Measurements from ENCODE around the gene TMPRSS3. TPM values are rescaled to one million over a fixed set of nuclear protein-coding genes. Genes with fewer than 3 reads are reported as not detected.

Gene TMPRSS3
- total RNA-seq, 8 experiments from 2014 or later: 0.07 to 0.33 (median 0.14) TPM; not detected in 1

DNA sequence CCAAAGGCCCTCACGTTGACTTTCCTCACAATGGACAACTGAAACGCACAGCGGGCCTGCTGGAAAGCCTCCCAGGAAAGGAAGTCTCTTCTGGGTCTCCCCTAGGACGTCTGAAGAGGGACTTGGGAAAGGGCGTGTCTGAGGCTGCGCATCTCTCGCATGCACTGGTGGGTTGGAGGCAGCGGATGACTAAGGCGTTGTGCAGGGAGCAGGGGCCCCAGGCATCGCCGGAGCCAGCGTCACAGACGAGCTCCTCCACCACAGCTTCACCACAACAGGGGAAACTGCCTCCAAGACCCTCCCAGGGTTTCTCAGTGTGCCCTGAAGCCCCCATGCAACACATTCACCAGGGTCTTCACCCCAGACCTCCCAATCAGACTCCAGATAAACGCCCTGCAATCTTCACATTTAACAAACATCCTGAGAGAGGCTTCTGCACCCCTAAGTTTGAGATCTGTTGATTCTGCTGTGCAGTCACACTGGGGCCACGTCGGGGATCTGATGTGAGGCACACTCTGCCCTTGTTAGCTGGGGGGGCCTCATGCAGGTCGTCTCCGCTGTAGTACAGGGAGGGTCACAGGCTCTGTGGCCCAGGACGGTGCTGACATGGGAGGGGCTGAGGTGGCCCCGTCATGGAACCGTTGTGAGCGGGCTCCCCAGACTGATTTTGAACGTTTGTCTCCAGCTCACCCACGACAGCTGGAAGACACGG lies 22.5 kb downstream of the TMPRSS3 start:
- 50 to 89% (median 79%) methylated on average over 2 to 7 of the region's 25 CpGs; no CpG with 5 or more reads in 4 of the 10 experiments for WGBS, 10 experiments
- in situ Hi-C loops (cut with MboI; ENCODE audit: low pct_unique_long_range_greater_than_20kb in 2 of 9, low sequenced_read_pairs in 9 of 9, unreplicated experiment in 9 of 9): loop anchor here in 1 of 9 experiments (25.0 kb wide), 1 partner anchor 89 kb away; no protein-coding TSS in a partner anchor
- no peak overlapping the region for H3K4me3 ChIP-seq
- no peak for ATAC-seq (replicated peaks in 6 of 8)
- peaks cover 0 to 2% of the 10 kb centered on the region in 2 donors for H3K4me1 ChIP-seq (replicated peaks in 1 of 2)
- no peak overlapping the region for H3K27ac ChIP-seq

DNA sequence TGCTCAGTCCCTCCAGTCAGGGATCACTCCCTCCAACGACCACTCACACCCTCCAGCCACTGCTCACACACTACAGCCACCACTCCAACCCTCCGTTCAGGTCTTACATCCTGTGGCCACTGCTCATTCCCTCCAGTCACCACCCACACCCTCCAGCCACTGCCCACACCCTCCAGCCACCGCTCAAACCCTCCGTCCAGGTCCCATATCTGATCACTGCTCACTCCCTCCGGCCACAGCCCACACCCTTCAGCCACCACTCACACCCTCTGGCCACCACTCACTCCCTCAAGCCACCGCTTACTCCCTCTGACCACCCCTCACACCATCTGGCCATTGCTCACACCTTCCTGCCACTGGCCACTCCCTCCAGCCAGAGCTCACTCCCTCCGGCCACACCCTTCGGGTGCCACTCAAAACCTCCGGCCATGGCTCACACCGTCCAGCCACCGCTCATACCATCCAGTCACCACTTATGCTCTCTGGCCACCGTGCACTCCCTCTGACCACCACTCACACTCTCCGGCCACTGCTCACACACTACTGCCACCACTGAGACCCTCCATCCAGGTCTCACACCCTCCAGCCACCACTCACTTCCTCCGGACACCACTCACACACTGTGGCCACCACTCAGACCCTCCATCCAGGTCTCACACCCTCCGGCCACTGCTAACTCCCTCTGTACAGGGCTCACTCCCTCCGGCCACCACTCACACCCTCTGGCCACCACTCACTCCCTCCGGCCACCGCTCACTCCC lies 24.8 kb downstream of the TMPRSS3 start:
- H3K27ac ChIP-seq: no peak overlapping the region
- no peak overlapping the region for H3K4me3 ChIP-seq
- 57 to 100% (median 70%) methylated on average over 1 to 9 of the region's 18 CpGs; no CpG with 5 or more reads in 2 of the 10 experiments for WGBS, 10 experiments
- H3K4me1 ChIP-seq (replicated peaks in 1 of 2): peaks cover 0 to 2% of the 10 kb centered on the region in 2 donors
- in situ Hi-C loops (cut with MboI; ENCODE audit: low pct_unique_long_range_greater_than_20kb in 2 of 9, low sequenced_read_pairs in 9 of 9, unreplicated experiment in 9 of 9): loop anchor here in 1 of 9 experiments (25.0 kb wide), 1 partner anchor 91 kb away; no protein-coding TSS in a partner anchor
- ATAC-seq (replicated peaks in 6 of 8): peak in 1 of 8 experiments; percentile 43

DNA sequence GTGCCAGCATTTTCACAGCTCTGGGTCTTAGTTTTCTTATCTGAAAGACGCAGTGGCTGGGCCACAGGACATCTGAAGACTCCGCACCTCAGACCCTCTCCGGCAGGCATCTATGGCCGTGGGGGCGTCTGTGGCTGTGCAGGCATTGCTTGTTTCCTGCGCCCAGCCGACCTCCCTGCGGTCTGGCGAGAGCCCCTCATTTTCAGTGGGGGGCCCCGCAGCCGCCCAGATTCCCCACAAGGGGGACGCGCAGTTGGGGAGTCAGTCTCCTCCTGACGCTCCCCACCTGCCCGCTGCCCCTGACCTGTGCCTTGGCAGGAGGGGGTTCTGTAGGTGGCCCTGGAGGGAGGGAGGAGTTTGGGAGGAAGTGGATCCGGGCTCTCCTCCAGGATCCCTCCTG lies 26.0 kb downstream of the TMPRSS3 start:
- ATAC-seq (replicated peaks in 6 of 8): no peak
- Histone ChIP-seq H3K27ac (no peak overlapping the region), H3K4me1 (replicated peaks in 1 of 2) (peaks cover 0 to 2% of the 10 kb centered on the region in 2 donors), H3K4me3 (no peak overlapping the region)
- in situ Hi-C loops (cut with MboI; ENCODE audit: low pct_unique_long_range_greater_than_20kb in 2 of 9, low sequenced_read_pairs in 9 of 9, unreplicated experiment in 9 of 9): loop anchor here in 1 of 9 experiments (25.0 kb wide), 1 partner anchor 92 kb away; no protein-coding TSS in a partner anchor
- WGBS, 10 experiments: 96 to 100% methylated on average over 4 of the region's 16 CpGs; no CpG with 5 or more reads in 8 of the 10 experiments

DNA sequence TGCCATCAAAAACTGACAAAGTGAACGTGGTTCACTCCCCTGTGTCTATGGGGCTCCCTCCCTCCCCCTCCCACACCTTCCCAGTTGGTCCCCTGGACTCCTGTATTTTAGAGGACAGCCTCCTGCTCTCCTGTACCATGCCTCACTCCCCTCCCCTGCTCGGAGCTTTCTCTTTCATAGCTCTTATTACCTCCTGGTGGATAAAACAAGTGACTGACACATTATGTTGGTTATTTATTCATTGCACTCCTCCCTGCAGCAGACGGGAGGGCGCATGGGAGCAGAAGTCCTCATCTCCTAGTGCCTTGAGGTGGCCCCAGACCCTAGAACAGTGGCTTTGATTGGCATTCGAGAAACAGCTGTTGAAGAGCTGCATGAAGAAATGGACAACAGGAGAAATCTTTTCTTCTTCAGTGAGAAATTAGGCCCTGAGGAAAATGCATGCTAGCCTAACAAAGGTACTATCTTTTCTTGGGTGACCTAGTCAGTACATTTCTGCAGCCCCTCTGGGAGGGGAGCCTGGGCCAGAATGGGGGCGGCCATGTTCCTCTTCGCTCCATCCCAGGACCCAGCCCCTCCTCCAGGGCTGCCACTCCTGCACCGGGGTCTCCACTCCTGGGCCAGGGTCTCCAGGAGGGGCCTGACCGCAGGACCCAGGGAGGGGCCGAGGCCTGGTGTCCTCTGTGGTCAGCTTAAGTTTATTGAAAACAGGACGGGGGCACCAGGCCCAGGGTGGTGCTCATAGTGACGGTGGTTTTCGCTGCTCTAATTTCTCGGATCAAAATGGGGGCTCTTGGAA lies 28.3 kb downstream of the TMPRSS3 start:
- peak in 4 of 8 experiments; percentile 14 to 29 (median 21) for ATAC-seq (replicated peaks in 6 of 8)
- H3K27ac ChIP-seq: peak overlapping the region in 1 of 2 donors; percentile 5
- in situ Hi-C loops (cut with MboI; ENCODE audit: low pct_unique_long_range_greater_than_20kb in 2 of 9, low sequenced_read_pairs in 9 of 9, unreplicated experiment in 9 of 9): loop anchor here in 1 of 9 experiments (25.0 kb wide), 1 partner anchor 95 kb away; no protein-coding TSS in a partner anchor
- WGBS, 10 experiments: 53 to 100% (median 83%) methylated on average over 1 to 8 of the region's 14 CpGs
- no peak overlapping the region for H3K4me3 ChIP-seq
- peaks cover 0 to 2% of the 10 kb centered on the region in 2 donors for H3K4me1 ChIP-seq (replicated peaks in 1 of 2)

DNA sequence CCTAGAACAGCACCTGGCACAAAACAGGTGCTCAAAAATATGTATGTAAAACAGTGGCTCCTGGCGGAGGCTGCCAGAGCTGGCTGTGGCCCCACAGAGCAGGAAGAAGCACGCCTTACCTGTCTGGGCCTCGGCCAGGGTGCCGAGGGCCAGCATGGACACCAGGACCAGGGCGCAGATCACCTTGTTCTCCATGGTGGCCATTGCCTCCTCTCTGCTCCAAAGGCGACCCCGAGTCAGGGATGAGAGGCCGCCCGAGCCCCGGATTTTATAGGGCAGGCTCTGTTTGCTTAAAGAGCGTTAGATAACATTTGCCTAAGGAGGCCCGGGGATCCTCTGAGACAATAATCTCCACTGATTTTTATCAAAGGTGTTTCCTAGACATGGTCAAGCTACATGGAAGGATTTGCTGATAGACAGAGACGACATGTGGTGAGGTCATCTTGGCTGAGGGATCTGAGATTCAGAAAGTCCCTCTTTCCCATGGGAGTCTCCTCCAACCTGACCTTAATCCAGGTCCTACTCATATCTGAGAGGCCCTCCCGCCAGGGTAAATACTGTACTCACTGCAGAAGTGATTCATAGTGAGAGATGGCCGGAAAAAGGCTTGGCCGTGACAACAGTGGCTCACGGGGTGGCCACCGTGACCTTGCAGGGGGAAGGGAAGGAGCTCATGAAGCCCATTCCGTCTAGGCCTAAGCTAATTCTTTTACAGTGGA lies 29.4 kb downstream of the TMPRSS3 start, which contains the start of gene TFF1:
Gene TFF1, minus strand, starts transcription at position 244 of the 719 bp plus-strand sequence. Its CDS starts 40 bp downstream, at position 204.
- in situ Hi-C loops (cut with MboI; ENCODE audit: low pct_unique_long_range_greater_than_20kb in 2 of 9, low sequenced_read_pairs in 9 of 9, unreplicated experiment in 9 of 9): loop anchor here in 1 of 9 experiments (25.0 kb wide), 1 partner anchor 96 kb away; no protein-coding TSS in a partner anchor
- H3K4me1 ChIP-seq (replicated peaks in 1 of 2): peaks cover 0 to 2% of the 10 kb centered on the region in 2 donors
- H3K27ac ChIP-seq: peak within 1 kb of the TSS in 1 of 2 donors; percentile 28
- H3K4me3 ChIP-seq: no peak within 1 kb of the TSS
- 54 to 100% (median 80%) methylated on average over 1 to 8 of the region's 19 CpGs; no CpG with 5 or more reads in 1 of the 10 experiments for WGBS, 10 experiments
- peak in 5 of 8 experiments; percentile 76 to 91 (median 88) for ATAC-seq (replicated peaks in 6 of 8)

DNA sequence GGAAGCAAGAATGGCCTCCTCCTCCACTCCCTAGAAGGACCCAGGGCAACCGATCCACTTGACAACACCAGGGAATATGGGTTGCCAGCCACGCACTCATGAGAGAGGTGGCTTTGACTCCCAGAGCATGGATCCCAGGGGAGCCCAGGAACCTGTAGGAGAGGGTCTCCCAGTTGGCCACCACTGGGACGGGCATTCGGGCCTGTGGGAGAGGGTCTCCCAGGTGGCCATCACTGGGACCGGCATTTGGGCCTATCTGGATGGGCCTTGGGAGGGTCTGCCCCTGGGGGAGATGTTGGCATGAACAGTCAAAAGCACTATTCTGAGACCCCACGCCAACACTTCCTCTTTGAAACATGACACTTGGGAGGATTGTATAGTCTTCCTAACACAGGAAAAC lies 30.1 kb downstream of the TMPRSS3 start:
- in situ Hi-C loops (cut with MboI; ENCODE audit: low pct_unique_long_range_greater_than_20kb in 2 of 9, low sequenced_read_pairs in 9 of 9, unreplicated experiment in 9 of 9): loop anchor here in 1 of 9 experiments (25.0 kb wide), 1 partner anchor 97 kb away; no protein-coding TSS in a partner anchor
- WGBS, 10 experiments: 0 to 82% (median 60%) methylated on average over 1 to 2 of the region's 6 CpGs; no CpG with 5 or more reads in 6 of the 10 experiments
- H3K4me1 ChIP-seq (replicated peaks in 1 of 2): peaks cover 0 to 2% of the 10 kb centered on the region in 2 donors
- H3K27ac ChIP-seq: no peak overlapping the region
- no peak for ATAC-seq (replicated peaks in 6 of 8)
- H3K4me3 ChIP-seq: no peak overlapping the region

DNA sequence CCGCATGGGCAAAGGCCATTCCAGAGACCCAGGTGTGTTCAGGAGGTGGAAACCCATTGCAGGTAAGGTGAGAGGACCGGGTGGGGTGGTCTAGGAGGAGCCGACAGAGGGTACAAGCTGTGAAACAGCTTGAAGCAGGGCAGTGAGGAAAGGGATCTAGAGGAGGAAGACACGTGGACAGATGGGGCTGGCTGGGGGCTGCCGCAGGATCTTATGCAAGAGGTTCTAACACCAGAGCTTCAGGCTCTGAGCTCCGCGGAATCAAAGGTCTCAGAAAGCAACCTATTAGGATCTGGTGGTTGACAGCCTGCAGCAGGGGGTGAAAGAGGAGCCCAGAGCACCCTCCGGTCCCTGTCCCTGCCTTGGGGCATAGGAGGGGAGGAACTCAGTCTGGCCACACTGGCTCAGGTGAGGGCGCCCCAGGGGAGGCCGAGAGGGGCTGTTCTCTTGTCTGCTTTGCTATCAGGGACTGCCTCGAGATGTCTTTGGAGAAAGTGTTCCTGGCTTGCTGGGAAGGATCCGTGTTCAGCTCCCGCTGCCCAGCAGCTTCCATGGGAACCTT lies 31.5 kb downstream of the TMPRSS3 start:
- in situ Hi-C loops (cut with MboI; ENCODE audit: low pct_unique_long_range_greater_than_20kb in 2 of 9, low sequenced_read_pairs in 9 of 9, unreplicated experiment in 9 of 9): loop anchor here in 1 of 9 experiments (25.0 kb wide), 1 partner anchor 98 kb away; no protein-coding TSS in a partner anchor
- H3K4me1 ChIP-seq (replicated peaks in 1 of 2): no peaks in the 10 kb centered on the region
- H3K4me3 ChIP-seq: no peak overlapping the region
- WGBS, 10 experiments: 40 to 100% (median 87%) methylated on average over 1 to 6 of the region's 13 CpGs; no CpG with 5 or more reads in 3 of the 10 experiments
- no peak for ATAC-seq (replicated peaks in 6 of 8)
- no peak overlapping the region for H3K27ac ChIP-seq

DNA sequence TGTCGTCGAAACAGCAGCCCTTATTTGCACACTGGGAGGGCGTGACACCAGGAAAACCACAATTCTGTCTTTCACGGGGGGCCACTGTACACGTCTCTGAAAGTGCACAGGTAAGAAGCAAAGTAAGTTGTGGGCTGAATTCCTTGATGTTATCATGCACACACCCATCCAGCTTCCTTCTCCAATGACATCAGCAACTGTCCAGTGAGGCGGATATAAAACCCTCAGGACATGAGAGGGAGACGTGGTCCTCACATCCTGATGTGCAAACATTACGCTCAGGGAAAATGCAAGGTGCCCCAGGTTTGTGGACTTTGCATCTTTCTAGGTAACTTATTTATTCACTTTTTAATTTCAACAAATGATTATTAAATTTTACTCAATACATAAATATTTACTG lies 32.5 kb downstream of the TMPRSS3 start:
- Histone ChIP-seq H3K27ac (no peak overlapping the region), H3K4me1 (replicated peaks in 1 of 2) (no peaks in the 10 kb centered on the region), H3K4me3 (no peak overlapping the region)
- WGBS, 10 experiments: 20 to 100% (median 78%) methylated on average over 1 to 3 of the region's 8 CpGs; no CpG with 5 or more reads in 4 of the 10 experiments
- in situ Hi-C loops (cut with MboI; ENCODE audit: low pct_unique_long_range_greater_than_20kb in 2 of 9, low sequenced_read_pairs in 9 of 9, unreplicated experiment in 9 of 9): loop anchor here in 1 of 9 experiments (25.0 kb wide), 1 partner anchor 99 kb away; no protein-coding TSS in a partner anchor
- ATAC-seq (replicated peaks in 6 of 8): no peak

DNA sequence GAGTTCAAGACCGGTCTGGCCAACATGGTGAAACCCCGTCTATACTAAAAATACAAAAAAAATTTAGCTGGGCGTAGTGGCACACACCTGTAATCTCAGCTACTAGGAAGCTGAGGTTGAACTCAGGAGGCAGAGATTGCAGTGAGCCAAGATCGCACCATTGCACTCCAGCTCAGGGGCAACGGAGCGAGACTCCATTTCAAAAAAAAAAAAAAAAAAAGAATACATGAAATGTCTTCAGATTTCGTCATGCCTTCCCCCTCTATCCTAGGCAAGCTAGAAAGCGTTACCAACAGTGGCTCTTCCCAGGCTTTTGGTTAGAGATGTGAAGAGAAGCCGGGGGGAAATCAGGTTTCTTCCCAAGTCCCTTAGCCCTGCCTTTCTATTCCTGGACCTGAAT lies 33.2 kb downstream of the TMPRSS3 start:
- Histone ChIP-seq H3K4me1 (replicated peaks in 1 of 2) (no peaks in the 10 kb centered on the region), H3K27ac (no peak overlapping the region), H3K4me3 (no peak overlapping the region)
- in situ Hi-C loops (cut with MboI; ENCODE audit: low pct_unique_long_range_greater_than_20kb in 2 of 9, low sequenced_read_pairs in 9 of 9, unreplicated experiment in 9 of 9): loop anchor here in 1 of 9 experiments (25.0 kb wide), 1 partner anchor 100 kb away; no protein-coding TSS in a partner anchor
- WGBS, 10 experiments: 6 to 94% (median 86%) methylated on average over 2 to 8 of the region's 9 CpGs; no CpG with 5 or more reads in 2 of the 10 experiments
- ATAC-seq (replicated peaks in 6 of 8): no peak

DNA sequence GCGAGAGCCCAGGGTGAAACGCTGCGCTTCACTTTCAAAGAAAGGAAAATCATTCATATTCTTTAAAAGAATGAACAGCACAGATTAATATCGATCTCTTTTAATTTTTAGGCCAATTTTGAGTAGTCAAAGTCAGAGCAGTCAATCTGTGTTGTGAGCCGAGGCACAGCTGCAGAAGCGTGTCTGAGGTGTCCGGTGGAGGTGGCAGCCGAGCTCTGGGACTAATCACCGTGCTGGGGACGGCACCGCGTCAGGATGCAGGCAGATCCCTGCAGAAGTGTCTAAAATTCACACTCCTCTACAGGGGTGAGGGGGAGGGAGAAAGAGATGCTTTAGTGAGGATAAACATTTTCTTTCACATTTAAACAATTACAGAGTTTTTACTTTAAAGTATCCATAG lies 33.7 kb downstream of the TMPRSS3 start:
- Histone ChIP-seq H3K4me1 (replicated peaks in 1 of 2) (no peaks in the 10 kb centered on the region), H3K27ac (no peak overlapping the region), H3K4me3 (no peak overlapping the region)
- WGBS, 10 experiments: 0 to 88% (median 14%) methylated on average over 2 to 8 of the region's 12 CpGs; no CpG with 5 or more reads in 5 of the 10 experiments
- in situ Hi-C loops (cut with MboI; ENCODE audit: low pct_unique_long_range_greater_than_20kb in 2 of 9, low sequenced_read_pairs in 9 of 9, unreplicated experiment in 9 of 9): loop anchor here in 1 of 9 experiments (25.0 kb wide), 1 partner anchor 100 kb away; no protein-coding TSS in a partner anchor
- ATAC-seq (replicated peaks in 6 of 8): no peak

DNA sequence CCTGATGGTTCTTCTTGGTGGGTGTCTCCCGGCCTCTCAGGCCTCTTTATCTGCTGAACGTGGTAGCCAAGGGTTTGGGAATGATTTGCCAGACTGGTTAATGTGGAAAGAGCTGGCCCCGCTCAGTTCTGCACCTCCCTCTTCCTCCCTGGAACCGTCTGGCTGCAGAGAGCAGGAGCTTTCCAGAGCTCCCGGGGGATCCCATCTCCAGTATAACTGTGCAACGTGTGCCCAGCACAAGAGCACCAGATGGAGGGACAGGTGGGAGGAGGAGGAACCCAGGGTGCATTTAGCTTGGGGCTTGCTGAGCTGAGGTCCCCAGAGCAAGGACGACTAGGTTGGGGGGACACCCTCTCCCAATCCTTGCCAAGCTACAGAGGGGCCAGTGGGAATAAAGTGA lies 34.6 kb downstream of the TMPRSS3 start:
- WGBS, 10 experiments: 13 to 60% (median 39%) methylated on average over 1 to 5 of the region's 7 CpGs; no CpG with 5 or more reads in 6 of the 10 experiments
- in situ Hi-C loops (cut with MboI; ENCODE audit: low pct_unique_long_range_greater_than_20kb in 2 of 9, low sequenced_read_pairs in 9 of 9, unreplicated experiment in 9 of 9): loop anchor here in 1 of 9 experiments (25.0 kb wide), 1 partner anchor 101 kb away; no protein-coding TSS in a partner anchor
- Histone ChIP-seq H3K4me1 (replicated peaks in 1 of 2) (no peaks in the 10 kb centered on the region), H3K4me3 (no peak overlapping the region), H3K27ac (no peak overlapping the region)
- ATAC-seq (replicated peaks in 6 of 8): peak in 1 of 8 experiments; percentile 29
